Transverse colon (tissue), 4 donors: Measurements from ENCODE around the gene GCAT. TPM values are rescaled to one million over a fixed set of nuclear protein-coding genes. Genes with fewer than 3 reads are reported as not detected.
"Not testable (repeated sequence)": the region's sequence is repeated elsewhere in the genome, so short reads cannot be mapped to it uniquely, and the experiment has no call there.

Source experiments
- DNase-seq: peaks from one replicate; pipeline ENCODE4 v3.0.0-alpha.2; 2019
- H3K27ac ChIP-seq, 4 donors: fragments of 200-600 bp; sonication (generic); 2 replicates each; pipeline ENCODE4 v1.5.1; 2016 to 2018; ENCODE audit warnings: inconsistent platforms in 4 of 4
- H3K27me3 ChIP-seq: fragments of 200-600 bp; sonication (generic); 2 replicates; pipeline ENCODE4 v1.5.1; 2017; ENCODE audit warnings: inconsistent platforms
- H3K36me3 ChIP-seq, 4 donors: fragments of 200-600 bp; sonication (generic); 2 replicates each; pipeline ENCODE4 v1.5.1; 2017 to 2019; ENCODE audit warnings: inconsistent platforms in 4 of 4
- H3K4me1 ChIP-seq, 4 donors: fragments of 200-600 bp; sonication (generic); 2 replicates each; pipeline ENCODE4 v1.5.1; 2017 to 2020; ENCODE audit warnings: inconsistent platforms in 4 of 4
- H3K4me3 ChIP-seq, 4 donors: fragments of 200-600 bp; sonication (generic); 1 replicate in 1 of 4; 2 replicates in 3 of 4; pipeline versions ENCODE4 v1.5.1 to v1.6.1; 2017 to 2019; ENCODE audit warnings: inconsistent platforms in 4 of 4
- H3K9me3 ChIP-seq, 2 donors: fragments of 200-600 bp; sonication (generic); 2 replicates each; pipeline ENCODE4 v1.5.1; 2017 to 2019; ENCODE audit warnings: inconsistent platforms in 2 of 2
- CTCF ChIP-seq, 5 experiments: fragments of 200-600 bp in 3 of 5; fragments of 450-650 bp in 2 of 5; sonication (generic) in 3 of 5; IDR thresholded peaks; 1 replicate in 2 of 5; 2 replicates in 3 of 5; pipeline ENCODE4 v1.5.1; 2016 to 2017; ENCODE audit warnings: antibody characterized with exemption in 5 of 5, inconsistent platforms in 3 of 5, mild to moderate bottlenecking in 2 of 5, moderate library complexity in 1 of 5
- EP300 ChIP-seq: sonication (generic); formaldehyde crosslinking; IDR thresholded peaks from one replicate; pipeline ENCODE4 v1.6.1; 2017; ENCODE audit warnings: antibody characterized with exemption, low read depth
- POLR2A ChIP-seq: fragments of 450-650 bp; IDR thresholded peaks from one replicate; pipeline ENCODE4 v1.6.1; 2016; ENCODE audit warnings: antibody characterized with exemption, mild to moderate bottlenecking, moderate library complexity
- POLR2AphosphoS5 ChIP-seq, 3 donors: sonication (generic); formaldehyde crosslinking; IDR thresholded peaks; one replicate each; pipeline ENCODE4 v1.6.1; 2016; ENCODE audit warnings: antibody characterized with exemption in 3 of 3
- WGBS, 2 donors: methylation state at CpG; one replicate each; pipeline ENCODE4 v1.1.5; 2018; ENCODE audit warnings: low coverage in 1 of 2; 5-methylcytosine and 5-hydroxymethylcytosine counted together
- in situ Hi-C, 4 donors: fragments of 200-750 bp; cut with MboI; loops; one replicate each; pipeline versions ENCODE4 v1.15.0 to v1.15.1; 2017; ENCODE audit warnings: low sequenced_read_pairs in 3 of 4, low pct_ligation_motif_present in 1 of 4, low pct_unique_long_range_greater_than_20kb in 1 of 4
- intact Hi-C: fragments of 100-400 bp; cut with DNase I; formaldehyde crosslinking; loops from one replicate; pipeline ENCODE4 v1.15.1; 2023; ENCODE audit warnings: low total_unique reads
- total RNA-seq, 4 donors: library from RNA; depleted of rRNA; stranded (reverse); fragments of >200 nt; gene quantifications; one replicate each; pipeline ENCODE4 v1.1.0, GENCODE V29; 2016

GCAT gene
- total RNA-seq, 4 donors from 2014 or later = 6.4 to 10.1 (median 7.7) TPM

DNA sequence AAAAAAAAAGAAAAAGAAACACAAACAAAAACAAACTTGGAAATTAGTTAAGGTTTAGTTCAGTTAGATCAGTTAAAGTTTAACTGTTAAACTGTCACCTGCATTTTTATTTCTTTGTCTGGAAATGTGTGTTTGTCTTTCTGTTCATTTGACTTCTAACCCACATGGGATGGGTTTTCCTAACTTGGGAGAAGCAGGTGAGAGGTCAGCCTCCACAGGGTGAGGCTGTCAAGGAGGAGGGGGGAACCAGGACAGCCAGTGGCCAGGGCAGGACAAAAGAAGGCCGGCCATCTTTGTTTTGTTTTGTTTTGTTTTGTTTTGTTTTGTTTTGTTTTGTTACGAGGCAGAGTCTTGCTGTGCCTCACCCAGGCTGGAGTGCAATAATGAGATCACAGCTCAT, 13.4 kb upstream of the GCAT start:
- WGBS, 2 donors = 50 to 62% methylated on average over 2 of the region's 2 CpGs
- Histone ChIP-seq H3K9me3 (no peaks in the 10 kb centered on the region), H3K27me3 (no peaks in the 10 kb centered on the region), H3K27ac (peak overlapping the region in 3 of 4 donors; percentile 59 to 74 (median 73)), H3K4me3 (no peak overlapping the region), H3K4me1 (peaks cover 0 to 29% (median 19%) of the 10 kb centered on the region in 4 donors), H3K36me3 (no peaks in the 10 kb centered on the region)
- TF ChIP-seq CTCF (IDR thresholded peaks at IDR 0.05) (no peak), POLR2A (no peak), POLR2AphosphoS5 (IDR thresholded peaks at IDR 0.05) (no peak), EP300 (no peak)
- in situ Hi-C loops (loop anchor here in 1 of 4 donors (25.0 kb wide), 1 partner anchor 107 kb away; the partner anchor contains the start of genes LGALS1, NOL12 and TRIOBP), intact Hi-C loops (loop anchor here (10.0 kb wide), 1 partner anchor 150 kb away; no protein-coding TSS in a partner anchor)
- no peak for DNase-seq

GRCh38 chr22:37796079-37796478, 11.7 kb upstream of the GCAT start:
- DNase-seq = no peak
- peaks cover 0 to 29% (median 19%) of the 10 kb centered on the region in 4 donors for H3K4me1 ChIP-seq
- H3K9me3 ChIP-seq = no peaks in the 10 kb centered on the region
- TF ChIP-seq POLR2AphosphoS5 (IDR thresholded peaks at IDR 0.05) (no peak), CTCF (IDR thresholded peaks at IDR 0.05) (no peak), EP300 (no peak), POLR2A (no peak)
- intact Hi-C loops (loop anchor here (10.0 kb wide), 1 partner anchor 151 kb away; no protein-coding TSS in a partner anchor), in situ Hi-C loops (loop anchor here in 1 of 4 donors (25.0 kb wide), 1 partner anchor 109 kb away; the partner anchor contains the start of genes LGALS1, NOL12 and TRIOBP)
- WGBS, 2 donors = 39% methylated on average over 3 of the region's 3 CpGs; no CpG with 5 or more reads in 1 of the 2 donors
- no peaks in the 10 kb centered on the region for H3K36me3 ChIP-seq
- no peak overlapping the region for H3K4me3 ChIP-seq
- H3K27me3 ChIP-seq = no peaks in the 10 kb centered on the region
- H3K27ac ChIP-seq = peak overlapping the region; percentile 59 to 74 (median 70)

GRCh38 chr22:37797259-37797658, 10.5 kb upstream of the GCAT start:
- not testable (repeated sequence) for DNase-seq, H3K27me3 ChIP-seq, H3K36me3 ChIP-seq, H3K27ac ChIP-seq, H3K4me3 ChIP-seq, H3K9me3 ChIP-seq
- H3K4me1 ChIP-seq = peaks cover 0 to 35% (median 20%) of the 10 kb centered on the region in 4 donors
- intact Hi-C loops (loop anchor here (10.0 kb wide), 1 partner anchor 152 kb away; no protein-coding TSS in a partner anchor), in situ Hi-C loops (loop anchor here in 1 of 4 donors (25.0 kb wide), 1 partner anchor 110 kb away; the partner anchor contains the start of genes LGALS1, NOL12 and TRIOBP)
- WGBS, 2 donors = 85 to 94% methylated on average over 3 to 7 of the region's 7 CpGs

DNA sequence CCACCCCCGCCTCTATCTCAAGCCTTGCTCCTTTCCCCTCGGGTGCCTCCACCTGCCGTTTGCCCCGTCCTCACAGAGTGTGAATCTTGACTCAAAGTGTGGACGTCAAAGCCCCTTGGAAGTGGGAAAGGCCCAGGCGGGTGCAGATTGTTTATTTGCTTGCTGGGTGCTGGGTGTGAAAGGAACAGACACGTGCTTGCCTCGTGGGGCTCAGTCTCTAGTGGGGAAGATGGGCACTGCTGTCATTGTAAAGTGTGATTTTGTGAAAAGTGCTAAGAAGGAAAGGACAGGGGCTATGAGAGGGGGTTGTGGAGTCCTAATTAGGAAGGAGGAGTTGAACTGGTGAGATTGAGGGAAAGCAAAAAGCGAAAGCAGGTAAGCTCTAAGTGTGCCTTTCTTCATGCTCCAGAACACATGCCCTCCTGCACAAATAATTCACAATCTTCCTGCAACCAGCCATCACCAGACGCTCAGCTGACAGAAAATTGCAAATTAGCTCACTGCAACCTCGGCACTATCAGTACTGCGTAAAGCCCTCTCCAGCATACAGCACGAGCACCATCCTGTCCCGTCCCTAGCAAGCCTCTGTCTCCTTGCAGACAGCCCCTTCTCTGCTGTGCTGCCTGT, 9.7 kb upstream of the GCAT start:
- Histone ChIP-seq H3K4me1 (peaks cover 0 to 40% (median 25%) of the 10 kb centered on the region in 4 donors), H3K4me3 (no peak overlapping the region), H3K36me3 (no peaks in the 10 kb centered on the region), H3K27me3 (no peaks in the 10 kb centered on the region), H3K9me3 (no peaks in the 10 kb centered on the region), H3K27ac (no peak overlapping the region)
- TF ChIP-seq EP300 (no peak), POLR2A (no peak), CTCF (IDR thresholded peaks at IDR 0.05) (no peak), POLR2AphosphoS5 (IDR thresholded peaks at IDR 0.05) (no peak)
- intact Hi-C loops = loop anchor here (10.0 kb wide), 1 partner anchor 153 kb away; no protein-coding TSS in a partner anchor
- in situ Hi-C loops = loop anchor here in 1 of 4 donors (25.0 kb wide), 1 partner anchor 111 kb away; the partner anchor contains the start of genes LGALS1, NOL12 and TRIOBP
- no peak for DNase-seq
- WGBS, 2 donors = 56 to 70% methylated on average over 2 to 14 of the region's 14 CpGs

DNA sequence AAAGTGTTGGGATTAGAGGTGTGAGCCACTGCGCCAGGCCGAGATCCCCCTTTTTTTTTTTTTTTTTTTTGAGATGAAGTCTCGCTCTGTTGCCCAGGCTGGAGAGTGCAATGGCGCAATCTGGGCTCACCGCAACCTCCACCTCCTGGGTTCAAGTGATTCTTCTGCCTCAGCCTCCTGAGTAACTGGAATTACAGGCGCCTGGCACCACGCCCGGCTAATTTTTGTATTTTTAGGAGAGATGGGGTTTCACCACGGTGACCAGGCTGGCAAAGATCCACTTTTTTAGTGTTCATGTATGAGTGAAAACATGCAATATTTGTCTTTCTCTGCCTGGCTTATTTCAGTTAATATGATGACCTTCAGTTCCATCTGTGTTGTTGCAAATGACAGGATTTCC, 7.8 kb upstream of the GCAT start:
- not testable (repeated sequence) for H3K27ac ChIP-seq, H3K36me3 ChIP-seq, H3K4me3 ChIP-seq, H3K9me3 ChIP-seq, H3K27me3 ChIP-seq, DNase-seq
- H3K4me1 ChIP-seq = peaks cover 0 to 49% (median 38%) of the 10 kb centered on the region in 4 donors
- in situ Hi-C loops = loop anchor here in 2 of 4 donors (25.0 kb wide), 2 partner anchors 113 to 162 kb away; partner anchors contain the start of genes C22orf23 (in 1 of the 2), LGALS1 (in 1 of the 2), NOL12 (in 1 of the 2) and POLR2F (in 1 of the 2)
- intact Hi-C loops = loop anchor here (10.0 kb wide), 1 partner anchor 155 kb away; no protein-coding TSS in a partner anchor
- WGBS, 2 donors = 73% methylated on average over 9 of the region's 9 CpGs; no CpG with 5 or more reads in 1 of the 2 donors
